Adipocyte (in vitro differentiated cells): ENCODE results near the gene IRX4.
"Not testable (repeated sequence)": the region's sequence is repeated elsewhere in the genome, so short reads cannot be mapped to it uniquely, and the experiment has no call there.

Source experiments
- DNase-seq: peaks from one replicate; pipeline ENCODE4 v3.0.0-alpha.2; 2015; ENCODE audit warnings: low read depth
- H3K27me3 ChIP-seq: replicated peaks from 2 replicates; pipeline ENCODE4 v1.7.0; 2013; ENCODE audit warnings: mild to moderate bottlenecking, low read length, moderate library complexity; ENCODE audit not compliant: control insufficient read depth, insufficient read depth
- H3K36me3 ChIP-seq: 2 replicates; pipeline ENCODE4 v1.7.0; 2013; ENCODE audit warnings: low read length, mild to moderate bottlenecking, moderate library complexity; ENCODE audit not compliant: control insufficient read depth, insufficient read depth, severe bottlenecking
- H3K4me1 ChIP-seq: 2 replicates; pipeline ENCODE4 v1.7.0; 2013; ENCODE audit warnings: mild to moderate bottlenecking, low read length, moderate library complexity; ENCODE audit not compliant: control insufficient read depth, insufficient read depth
- H3K4me3 ChIP-seq: 2 replicates; pipeline ENCODE4 v1.7.0; 2013; ENCODE audit warnings: mild to moderate bottlenecking, low read length, moderate library complexity
- H3K9ac ChIP-seq: 2 replicates; pipeline ENCODE4 v1.7.0; 2013; ENCODE audit warnings: mild to moderate bottlenecking, low read length, moderate library complexity
- H3K9me3 ChIP-seq: 2 replicates; pipeline ENCODE4 v1.7.0; 2013; ENCODE audit warnings: mild to moderate bottlenecking, low read length, moderate library complexity; ENCODE audit not compliant: control insufficient read depth

Gene IRX4

GRCh38 chr5:1847611-1848010 is 35.1 kb downstream of the IRX4 start:
- Histone ChIP-seq H3K9me3 (no peaks in the 10 kb centered on the region), H3K4me1 (no peaks in the 10 kb centered on the region), H3K4me3 (no peak overlapping the region), H3K36me3 (no peaks in the 10 kb centered on the region), H3K9ac (no peak overlapping the region), H3K27me3 (peaks cover 67% of the 10 kb centered on the region)
- DNase-seq = no peak

GRCh38 chr5:1847056-1847455 is 35.7 kb downstream of the IRX4 start:
- no peaks in the 10 kb centered on the region for H3K36me3 ChIP-seq
- no peaks in the 10 kb centered on the region for H3K9me3 ChIP-seq
- no peak for DNase-seq
- no peaks in the 10 kb centered on the region for H3K4me1 ChIP-seq
- H3K27me3 ChIP-seq = peaks cover 70% of the 10 kb centered on the region
- H3K4me3 ChIP-seq = no peak overlapping the region
- no peak overlapping the region for H3K9ac ChIP-seq

GRCh38 chr5:1846583-1846982 is 36.1 kb downstream of the IRX4 start:
- H3K9ac ChIP-seq = no peak overlapping the region
- no peak for DNase-seq
- no peak overlapping the region for H3K4me3 ChIP-seq
- peaks cover 69% of the 10 kb centered on the region for H3K27me3 ChIP-seq
- H3K36me3 ChIP-seq = no peaks in the 10 kb centered on the region
- H3K9me3 ChIP-seq = no peaks in the 10 kb centered on the region
- H3K4me1 ChIP-seq = no peaks in the 10 kb centered on the region

GRCh38 chr5:1845696-1846095 is 37.0 kb downstream of the IRX4 start:
- Histone ChIP-seq H3K36me3 (no peaks in the 10 kb centered on the region), H3K9me3 (no peaks in the 10 kb centered on the region), H3K4me3 (no peak overlapping the region), H3K4me1 (no peaks in the 10 kb centered on the region), H3K27me3 (peaks cover 70% of the 10 kb centered on the region), H3K9ac (no peak overlapping the region)
- no peak for DNase-seq

- Histone ChIP-seq H3K27me3 (peaks cover 70% of the 10 kb centered on the region), H3K9me3 (no peaks in the 10 kb centered on the region), H3K36me3 (no peaks in the 10 kb centered on the region), H3K4me1 (no peaks in the 10 kb centered on the region), H3K4me3 (no peak overlapping the region), H3K9ac (no peak overlapping the region)
- DNase-seq = no peak
Measured at GRCh38 chr5:1844708-1845436, 37.9 kb downstream of the IRX4 start.

- H3K9me3 ChIP-seq, DNase-seq: not testable (repeated sequence)
- H3K27me3 ChIP-seq = peaks cover 67% of the 10 kb centered on the region
Measured at GRCh38 chr5:1843761-1844160, 39.0 kb downstream of the IRX4 start.

DNA sequence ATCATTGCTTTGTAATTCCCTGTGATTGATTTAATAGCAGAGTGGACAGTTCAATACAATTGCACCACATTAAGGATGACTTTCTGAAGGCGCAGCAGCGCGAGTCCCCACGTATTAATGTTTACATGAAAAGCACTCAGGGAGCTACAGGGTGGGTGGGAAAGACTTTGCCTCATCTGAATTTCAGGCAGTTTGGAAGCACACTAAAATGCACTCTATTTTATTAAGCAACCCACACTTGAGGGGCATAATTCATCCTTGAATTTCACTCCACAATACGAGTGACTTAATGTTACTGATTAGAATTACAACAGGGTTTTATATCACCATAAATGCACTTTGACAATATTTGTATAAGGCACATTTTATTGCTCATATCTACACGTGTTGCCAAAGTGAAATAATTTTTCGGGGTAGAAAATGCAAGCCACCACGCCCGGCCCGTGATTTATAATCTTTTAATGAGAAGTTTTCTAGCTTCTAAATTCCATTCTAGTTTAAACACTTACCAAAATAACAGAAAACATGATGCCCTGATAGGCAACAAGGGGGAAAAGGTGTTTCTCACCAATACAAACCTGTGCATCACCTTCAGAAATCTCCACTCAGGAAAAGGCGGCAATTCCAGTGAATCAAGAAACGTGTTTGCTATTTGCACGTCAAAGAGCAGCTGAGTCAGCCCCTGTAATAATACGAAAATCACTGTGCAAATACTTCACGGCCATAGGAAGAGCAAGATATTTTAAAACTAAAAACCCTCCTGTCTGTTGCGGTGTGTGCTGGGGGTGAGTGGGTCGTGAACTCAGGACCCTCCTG is 40.5 kb downstream of the IRX4 start:
- Histone ChIP-seq H3K9me3 (no peaks in the 10 kb centered on the region), H3K4me1 (no peaks in the 10 kb centered on the region), H3K27me3 (peaks cover 65% of the 10 kb centered on the region), H3K4me3 (no peak overlapping the region), H3K36me3 (no peaks in the 10 kb centered on the region), H3K9ac (no peak overlapping the region)
- DNase-seq = no peak

More at GRCh38 chr5:1843761-1844160, 39.0 kb downstream of the IRX4 start:
- H3K4me1 ChIP-seq, H3K4me3 ChIP-seq, H3K36me3 ChIP-seq, H3K9ac ChIP-seq: not testable (repeated sequence)

DNA sequence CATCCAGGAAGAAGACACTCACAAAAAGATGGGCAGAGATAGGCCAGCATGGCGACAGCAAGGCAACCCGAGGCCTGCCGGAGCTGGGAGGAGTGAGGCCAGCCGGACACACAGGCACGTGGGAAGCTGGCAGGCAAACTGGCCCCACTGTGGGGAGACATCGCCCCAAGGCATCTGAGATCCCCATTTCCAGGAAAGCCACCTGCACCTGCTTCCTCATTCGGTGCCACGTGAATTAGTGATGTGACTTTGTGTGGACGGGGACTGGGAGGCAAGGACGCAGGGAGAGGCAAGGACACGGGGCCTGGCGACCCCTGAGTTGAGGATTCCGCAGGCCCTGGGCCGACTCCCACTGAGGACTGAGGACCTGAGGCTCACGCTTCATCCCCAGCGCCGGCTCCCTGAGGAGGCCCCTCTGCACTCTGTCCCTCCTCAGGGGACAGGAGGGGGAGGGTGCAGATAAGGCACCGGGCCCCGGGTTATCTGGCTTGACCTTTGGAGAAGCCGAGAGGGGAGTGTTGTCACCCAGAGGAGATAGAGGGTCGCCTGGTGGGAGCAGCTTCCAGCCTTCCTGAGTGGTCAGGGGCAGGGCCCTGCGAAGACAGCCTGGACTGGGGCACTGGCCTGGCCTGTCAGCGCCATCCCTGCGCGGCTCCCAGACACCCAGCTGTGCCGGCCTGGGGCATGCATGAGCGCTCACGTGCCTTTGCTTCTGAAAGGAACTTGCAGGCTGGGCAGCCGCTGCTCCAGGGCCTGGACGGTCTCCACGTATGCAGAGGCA is 41.8 kb downstream of the IRX4 start:
- H3K36me3 ChIP-seq = no peaks in the 10 kb centered on the region
- H3K9ac ChIP-seq = no peak overlapping the region
- no peaks in the 10 kb centered on the region for H3K9me3 ChIP-seq
- no peak for DNase-seq
- H3K4me3 ChIP-seq = no peak overlapping the region
- H3K27me3 ChIP-seq = peaks cover 66% of the 10 kb centered on the region
- H3K4me1 ChIP-seq = no peaks in the 10 kb centered on the region

- Histone ChIP-seq H3K9me3 (no peaks in the 10 kb centered on the region), H3K9ac (no peak overlapping the region), H3K36me3 (no peaks in the 10 kb centered on the region), H3K4me3 (no peak overlapping the region), H3K4me1 (no peaks in the 10 kb centered on the region), H3K27me3 (peaks cover 67% of the 10 kb centered on the region)
- no peak for DNase-seq
Measured at GRCh38 chr5:1840071-1840547, 42.6 kb downstream of the IRX4 start.

DNA sequence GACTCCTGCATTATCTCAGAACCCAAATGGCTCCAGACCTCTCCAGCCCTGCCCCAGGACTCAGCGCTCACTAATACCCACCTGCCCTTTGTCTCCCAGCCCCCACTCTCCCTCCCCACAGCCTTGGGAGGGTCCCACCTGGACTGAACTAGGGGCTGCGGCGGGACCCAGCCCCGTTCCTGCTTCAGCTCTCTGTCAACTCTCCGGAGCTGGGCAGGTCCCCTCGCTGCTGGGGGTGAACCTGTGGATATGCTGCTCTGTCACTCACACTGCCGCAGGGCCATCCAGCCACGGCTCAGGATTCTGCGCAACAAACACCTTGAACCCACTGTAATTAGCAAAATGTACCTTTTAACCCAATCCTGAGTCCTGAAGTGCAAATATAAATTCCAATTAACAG is 44.7 kb downstream of the IRX4 start:
- peaks cover 73% of the 10 kb centered on the region for H3K27me3 ChIP-seq
- H3K9ac ChIP-seq = no peak overlapping the region
- no peaks in the 10 kb centered on the region for H3K36me3 ChIP-seq
- no peaks in the 10 kb centered on the region for H3K4me1 ChIP-seq
- no peak for DNase-seq
- H3K9me3 ChIP-seq = no peaks in the 10 kb centered on the region
- no peak overlapping the region for H3K4me3 ChIP-seq
